ENCODE measurements around the gene ACY1. TPM values are rescaled to one million over a fixed set of nuclear protein-coding genes. Genes with fewer than 3 reads are reported as not detected.

ACY1 gene
- total and polyA plus RNA-seq, 2 of the 13 experiments (the other 11 are each of a cell fraction or from before 2014, with no cell fraction given): 113 to 162 TPM

DNA sequence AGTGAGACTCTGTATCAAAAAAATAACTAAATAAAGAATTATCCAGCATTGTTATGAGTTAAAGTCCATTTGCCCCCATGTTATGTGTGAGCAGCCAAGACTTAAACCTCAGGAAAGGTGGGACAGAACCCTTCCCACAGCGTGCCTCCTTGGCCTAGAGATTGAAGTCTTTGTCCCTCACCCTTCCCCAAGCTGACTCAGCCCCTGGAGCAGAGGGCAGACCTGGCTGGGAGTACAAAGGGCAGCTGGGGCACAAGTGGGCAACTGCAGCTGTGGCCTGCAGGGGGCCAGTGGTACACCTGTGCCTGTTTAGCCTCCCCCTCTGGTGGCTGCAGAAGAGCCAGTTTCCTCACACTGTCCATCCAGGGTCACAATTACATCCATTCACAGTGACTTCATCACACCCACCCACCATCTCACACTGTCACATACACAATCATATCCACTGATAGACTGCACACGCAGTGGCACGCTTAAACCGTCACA lies 940 bp upstream of the ACY1 start (continued):
- TF ChIP-seq, protein P1, sequence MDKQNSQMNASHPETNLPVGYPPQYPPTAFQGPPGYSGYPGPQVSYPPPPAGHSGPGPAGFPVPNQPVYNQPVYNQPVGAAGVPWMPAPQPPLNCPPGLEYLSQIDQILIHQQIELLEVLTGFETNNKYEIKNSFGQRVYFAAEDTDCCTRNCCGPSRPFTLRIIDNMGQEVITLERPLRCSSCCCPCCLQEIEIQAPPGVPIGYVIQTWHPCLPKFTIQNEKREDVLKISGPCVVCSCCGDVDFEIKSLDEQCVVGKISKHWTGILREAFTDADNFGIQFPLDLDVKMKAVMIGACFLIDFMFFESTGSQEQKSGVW (CRISPR knock-in tag; IDR thresholded peaks at IDR 0.05; ENCODE audit: borderline replicate concordance): no peak
- TF ChIP-seq ZNF121 (CRISPR knock-in tag; IDR thresholded peaks at IDR 0.05) (peak; percentile 52; the same call in 1 of the 2 replicates), ZSCAN9 (CRISPR knock-in tag; IDR thresholded peaks at IDR 0.05; ENCODE audit: borderline replicate concordance) (no peak), IKZF1 (IDR thresholded peaks at IDR 0.05) (no peak), ZNF329 (CRISPR knock-in tag; IDR thresholded peaks at IDR 0.05; ENCODE audit: low read depth) (no peak), ZNF879 (CRISPR knock-in tag; IDR thresholded peaks at IDR 0.05) (no peak), DR1 (CRISPR knock-in tag; IDR thresholded peaks at IDR 0.05) (no peak), POLR2AphosphoS5 (IDR thresholded peaks at IDR 0.05; ENCODE audit: low read depth, low read length) (no peak), ZBTB3 (CRISPR knock-in tag; IDR thresholded peaks at IDR 0.05; ENCODE audit: borderline replicate concordance, low read depth) (no peak), ARNTL (CRISPR knock-in tag; IDR thresholded peaks at IDR 0.05) (peak; percentile 49; the same call in 1 of the 2 replicates), NKX3-1 (CRISPR knock-in tag; IDR thresholded peaks at IDR 0.05) (no peak), REPIN1 (CRISPR knock-in tag; IDR thresholded peaks at IDR 0.05; ENCODE audit: borderline replicate concordance, low read depth) (peak; percentile 34)
- TF ChIP-seq, protein P2, sequence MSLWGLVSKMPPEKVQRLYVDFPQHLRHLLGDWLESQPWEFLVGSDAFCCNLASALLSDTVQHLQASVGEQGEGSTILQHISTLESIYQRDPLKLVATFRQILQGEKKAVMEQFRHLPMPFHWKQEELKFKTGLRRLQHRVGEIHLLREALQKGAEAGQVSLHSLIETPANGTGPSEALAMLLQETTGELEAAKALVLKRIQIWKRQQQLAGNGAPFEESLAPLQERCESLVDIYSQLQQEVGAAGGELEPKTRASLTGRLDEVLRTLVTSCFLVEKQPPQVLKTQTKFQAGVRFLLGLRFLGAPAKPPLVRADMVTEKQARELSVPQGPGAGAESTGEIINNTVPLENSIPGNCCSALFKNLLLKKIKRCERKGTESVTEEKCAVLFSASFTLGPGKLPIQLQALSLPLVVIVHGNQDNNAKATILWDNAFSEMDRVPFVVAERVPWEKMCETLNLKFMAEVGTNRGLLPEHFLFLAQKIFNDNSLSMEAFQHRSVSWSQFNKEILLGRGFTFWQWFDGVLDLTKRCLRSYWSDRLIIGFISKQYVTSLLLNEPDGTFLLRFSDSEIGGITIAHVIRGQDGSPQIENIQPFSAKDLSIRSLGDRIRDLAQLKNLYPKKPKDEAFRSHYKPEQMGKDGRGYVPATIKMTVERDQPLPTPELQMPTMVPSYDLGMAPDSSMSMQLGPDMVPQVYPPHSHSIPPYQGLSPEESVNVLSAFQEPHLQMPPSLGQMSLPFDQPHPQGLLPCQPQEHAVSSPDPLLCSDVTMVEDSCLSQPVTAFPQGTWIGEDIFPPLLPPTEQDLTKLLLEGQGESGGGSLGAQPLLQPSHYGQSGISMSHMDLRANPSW (CRISPR knock-in tag; IDR thresholded peaks at IDR 0.05; ENCODE audit: borderline replicate concordance): no peak; the same call in 1 of the 2 replicates
- TF ChIP-seq, protein P3, sequence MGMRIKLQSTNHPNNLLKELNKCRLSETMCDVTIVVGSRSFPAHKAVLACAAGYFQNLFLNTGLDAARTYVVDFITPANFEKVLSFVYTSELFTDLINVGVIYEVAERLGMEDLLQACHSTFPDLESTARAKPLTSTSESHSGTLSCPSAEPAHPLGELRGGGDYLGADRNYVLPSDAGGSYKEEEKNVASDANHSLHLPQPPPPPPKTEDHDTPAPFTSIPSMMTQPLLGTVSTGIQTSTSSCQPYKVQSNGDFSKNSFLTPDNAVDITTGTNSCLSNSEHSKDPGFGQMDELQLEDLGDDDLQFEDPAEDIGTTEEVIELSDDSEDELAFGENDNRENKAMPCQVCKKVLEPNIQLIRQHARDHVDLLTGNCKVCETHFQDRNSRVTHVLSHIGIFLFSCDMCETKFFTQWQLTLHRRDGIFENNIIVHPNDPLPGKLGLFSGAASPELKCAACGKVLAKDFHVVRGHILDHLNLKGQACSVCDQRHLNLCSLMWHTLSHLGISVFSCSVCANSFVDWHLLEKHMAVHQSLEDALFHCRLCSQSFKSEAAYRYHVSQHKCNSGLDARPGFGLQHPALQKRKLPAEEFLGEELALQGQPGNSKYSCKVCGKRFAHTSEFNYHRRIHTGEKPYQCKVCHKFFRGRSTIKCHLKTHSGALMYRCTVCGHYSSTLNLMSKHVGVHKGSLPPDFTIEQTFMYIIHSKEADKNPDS (CRISPR knock-in tag; IDR thresholded peaks at IDR 0.05): no peak
- TF ChIP-seq, protein P4, sequence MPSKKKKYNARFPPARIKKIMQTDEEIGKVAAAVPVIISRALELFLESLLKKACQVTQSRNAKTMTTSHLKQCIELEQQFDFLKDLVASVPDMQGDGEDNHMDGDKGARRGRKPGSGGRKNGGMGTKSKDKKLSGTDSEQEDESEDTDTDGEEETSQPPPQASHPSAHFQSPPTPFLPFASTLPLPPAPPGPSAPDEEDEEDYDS (CRISPR knock-in tag; IDR thresholded peaks at IDR 0.05): peak; percentile 56; the same call in 1 of the 2 replicates
- TF ChIP-seq, protein P5, sequence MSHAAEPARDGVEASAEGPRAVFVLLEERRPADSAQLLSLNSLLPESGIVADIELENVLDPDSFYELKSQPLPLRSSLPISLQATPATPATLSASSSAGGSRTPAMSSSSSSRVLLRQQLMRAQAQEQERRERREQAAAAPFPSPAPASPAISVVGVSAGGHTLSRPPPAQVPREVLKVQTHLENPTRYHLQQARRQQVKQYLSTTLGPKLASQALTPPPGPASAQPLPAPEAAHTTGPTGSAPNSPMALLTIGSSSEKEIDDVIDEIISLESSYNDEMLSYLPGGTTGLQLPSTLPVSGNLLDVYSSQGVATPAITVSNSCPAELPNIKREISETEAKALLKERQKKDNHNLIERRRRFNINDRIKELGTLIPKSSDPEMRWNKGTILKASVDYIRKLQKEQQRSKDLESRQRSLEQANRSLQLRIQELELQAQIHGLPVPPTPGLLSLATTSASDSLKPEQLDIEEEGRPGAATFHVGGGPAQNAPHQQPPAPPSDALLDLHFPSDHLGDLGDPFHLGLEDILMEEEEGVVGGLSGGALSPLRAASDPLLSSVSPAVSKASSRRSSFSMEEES (CRISPR knock-in tag; IDR thresholded peaks at IDR 0.05): 0 out of 2 replicates have a peak, but pooled peaks have one; percentile 33
- TF ChIP-seq, protein P6, sequence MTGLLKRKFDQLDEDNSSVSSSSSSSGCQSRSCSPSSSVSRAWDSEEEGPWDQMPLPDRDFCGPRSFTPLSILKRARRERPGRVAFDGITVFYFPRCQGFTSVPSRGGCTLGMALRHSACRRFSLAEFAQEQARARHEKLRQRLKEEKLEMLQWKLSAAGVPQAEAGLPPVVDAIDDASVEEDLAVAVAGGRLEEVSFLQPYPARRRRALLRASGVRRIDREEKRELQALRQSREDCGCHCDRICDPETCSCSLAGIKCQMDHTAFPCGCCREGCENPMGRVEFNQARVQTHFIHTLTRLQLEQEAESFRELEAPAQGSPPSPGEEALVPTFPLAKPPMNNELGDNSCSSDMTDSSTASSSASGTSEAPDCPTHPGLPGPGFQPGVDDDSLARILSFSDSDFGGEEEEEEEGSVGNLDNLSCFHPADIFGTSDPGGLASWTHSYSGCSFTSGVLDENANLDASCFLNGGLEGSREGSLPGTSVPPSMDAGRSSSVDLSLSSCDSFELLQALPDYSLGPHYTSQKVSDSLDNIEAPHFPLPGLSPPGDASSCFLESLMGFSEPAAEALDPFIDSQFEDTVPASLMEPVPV (CRISPR knock-in tag; IDR thresholded peaks at IDR 0.05): no peak
- TF ChIP-seq, protein P7, sequence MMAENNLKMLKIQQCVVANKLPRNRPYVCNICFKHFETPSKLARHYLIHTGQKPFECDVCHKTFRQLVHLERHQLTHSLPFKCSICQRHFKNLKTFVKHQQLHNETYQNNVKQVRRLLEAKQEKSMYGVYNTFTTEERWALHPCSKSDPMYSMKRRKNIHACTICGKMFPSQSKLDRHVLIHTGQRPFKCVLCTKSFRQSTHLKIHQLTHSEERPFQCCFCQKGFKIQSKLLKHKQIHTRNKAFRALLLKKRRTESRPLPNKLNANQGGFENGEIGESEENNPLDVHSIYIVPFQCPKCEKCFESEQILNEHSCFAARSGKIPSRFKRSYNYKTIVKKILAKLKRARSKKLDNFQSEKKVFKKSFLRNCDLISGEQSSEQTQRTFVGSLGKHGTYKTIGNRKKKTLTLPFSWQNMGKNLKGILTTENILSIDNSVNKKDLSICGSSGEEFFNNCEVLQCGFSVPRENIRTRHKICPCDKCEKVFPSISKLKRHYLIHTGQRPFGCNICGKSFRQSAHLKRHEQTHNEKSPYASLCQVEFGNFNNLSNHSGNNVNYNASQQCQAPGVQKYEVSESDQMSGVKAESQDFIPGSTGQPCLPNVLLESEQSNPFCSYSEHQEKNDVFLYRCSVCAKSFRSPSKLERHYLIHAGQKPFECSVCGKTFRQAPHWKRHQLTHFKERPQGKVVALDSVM (CRISPR knock-in tag; IDR thresholded peaks at IDR 0.05): no peak; the same call in none of the 2 replicates

Data from HepG2 (cell line).